ENCODE results near the gene TMX2. TPM values are rescaled to one million over a fixed set of nuclear protein-coding genes. Genes with fewer than 3 reads are reported as not detected.
A peak's percentile ranks its signal among the peaks of the same experiment; 100 is the strongest.

The TMX2 gene
- total and polyA plus RNA-seq, 10 of the 15 experiments (the other 5 are each of a cell fraction or from before 2014, with no cell fraction given), result 64.3 to 134 (median 91.6) TPM

- TF ChIP-seq MEF2B (IDR thresholded peaks at IDR 0.05; ENCODE audit: partially characterized antibody, poor library complexity, severe bottlenecking), result no peak
- TF ChIP-seq HDGF (IDR thresholded peaks at IDR 0.05), result peak; percentile 77; the same call in 1 of the 2 replicates
- no peak for TF ChIP-seq SREBF2 (IDR thresholded peaks at IDR 0.05; ENCODE audit: low read length)
- TF ChIP-seq POLR2A (IDR thresholded peaks at IDR 0.05; ENCODE audit: low read depth, low read length), result peak; percentile 96
- TF ChIP-seq JUNB (IDR thresholded peaks at IDR 0.05), result no peak
- no peak for TF ChIP-seq ETV6 (conservative IDR thresholded peaks at IDR 0.05 in 1 of 2, IDR thresholded peaks at IDR 0.05 in 1 of 2; ENCODE audit: borderline replicate concordance in 1 of 2, low read depth in 1 of 2)
- peak; percentile 94 for TF ChIP-seq NFYB (IDR thresholded peaks at IDR 0.05; ENCODE audit: insufficient read depth, low read depth, low read length)
- no peak for TF ChIP-seq ZNF592 (IDR thresholded peaks at IDR 0.05)
- TF ChIP-seq RAD51 (IDR thresholded peaks at IDR 0.05), result no peak
- no peak for TF ChIP-seq RAD21 (IDR thresholded peaks at IDR 0.05; ENCODE audit: insufficient read depth, low read depth, low read length)
- peak; percentile 85 for TF ChIP-seq FOS (IDR thresholded peaks at IDR 0.05; ENCODE audit: borderline replicate concordance, extremely low read depth, insufficient read length)
- TF ChIP-seq E2F4 (IDR thresholded peaks at IDR 0.05; ENCODE audit: low read depth, low read length), result no peak
- peak; percentile 93 for TF ChIP-seq E2F8 (IDR thresholded peaks at IDR 0.05; ENCODE audit: low read depth, partially characterized antibody)
- TF ChIP-seq CREB1 (IDR thresholded peaks at IDR 0.05; ENCODE audit: low read depth), result peak; percentile 98
- TF ChIP-seq POLR2AphosphoS5 (IDR thresholded peaks at IDR 0.05; ENCODE audit: low read length), result peak; percentile 86
- TF ChIP-seq LARP7 (IDR thresholded peaks at IDR 0.05), result peak; percentile 77
- TF ChIP-seq ZNF217 (IDR thresholded peaks at IDR 0.05), result no peak
These were observed at the start of gene TMX2 (continued) for GRCh38 chr11:57712256-57713150.
